GM12872 (cell line): ENCODE measurements around the gene SCTR.

Experiments
- TF ChIP-seq, protein P1 (sequence below): IDR thresholded peaks from 3 replicates; pipeline ENCODE4 v1.5.1; 2011; ENCODE audit warnings: low read depth, mild to moderate bottlenecking, low read length, moderate library complexity; ENCODE audit not compliant: insufficient read depth

SCTR gene

DNA sequence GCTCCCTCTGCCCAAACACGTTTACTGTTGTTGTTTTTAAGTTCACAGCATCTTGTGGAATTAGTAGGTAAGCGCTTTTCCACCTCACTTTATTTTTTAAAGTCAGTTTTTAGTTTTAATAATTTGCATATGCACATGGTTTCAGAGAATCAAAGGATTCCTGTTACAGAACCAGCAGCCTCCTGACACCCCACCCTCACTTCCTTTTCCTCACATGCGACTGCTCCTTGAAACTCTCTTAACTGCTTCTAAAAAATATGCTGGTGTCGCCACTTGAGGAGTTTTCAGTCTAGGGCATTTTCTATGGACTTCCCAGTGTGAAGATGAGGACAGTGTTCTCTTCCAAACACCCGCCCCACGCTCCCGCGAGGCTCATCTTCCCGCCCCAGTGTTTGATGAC, 78.2 kb downstream of the SCTR start:
- TF ChIP-seq, protein P1, sequence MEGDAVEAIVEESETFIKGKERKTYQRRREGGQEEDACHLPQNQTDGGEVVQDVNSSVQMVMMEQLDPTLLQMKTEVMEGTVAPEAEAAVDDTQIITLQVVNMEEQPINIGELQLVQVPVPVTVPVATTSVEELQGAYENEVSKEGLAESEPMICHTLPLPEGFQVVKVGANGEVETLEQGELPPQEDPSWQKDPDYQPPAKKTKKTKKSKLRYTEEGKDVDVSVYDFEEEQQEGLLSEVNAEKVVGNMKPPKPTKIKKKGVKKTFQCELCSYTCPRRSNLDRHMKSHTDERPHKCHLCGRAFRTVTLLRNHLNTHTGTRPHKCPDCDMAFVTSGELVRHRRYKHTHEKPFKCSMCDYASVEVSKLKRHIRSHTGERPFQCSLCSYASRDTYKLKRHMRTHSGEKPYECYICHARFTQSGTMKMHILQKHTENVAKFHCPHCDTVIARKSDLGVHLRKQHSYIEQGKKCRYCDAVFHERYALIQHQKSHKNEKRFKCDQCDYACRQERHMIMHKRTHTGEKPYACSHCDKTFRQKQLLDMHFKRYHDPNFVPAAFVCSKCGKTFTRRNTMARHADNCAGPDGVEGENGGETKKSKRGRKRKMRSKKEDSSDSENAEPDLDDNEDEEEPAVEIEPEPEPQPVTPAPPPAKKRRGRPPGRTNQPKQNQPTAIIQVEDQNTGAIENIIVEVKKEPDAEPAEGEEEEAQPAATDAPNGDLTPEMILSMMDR: no peak

DNA sequence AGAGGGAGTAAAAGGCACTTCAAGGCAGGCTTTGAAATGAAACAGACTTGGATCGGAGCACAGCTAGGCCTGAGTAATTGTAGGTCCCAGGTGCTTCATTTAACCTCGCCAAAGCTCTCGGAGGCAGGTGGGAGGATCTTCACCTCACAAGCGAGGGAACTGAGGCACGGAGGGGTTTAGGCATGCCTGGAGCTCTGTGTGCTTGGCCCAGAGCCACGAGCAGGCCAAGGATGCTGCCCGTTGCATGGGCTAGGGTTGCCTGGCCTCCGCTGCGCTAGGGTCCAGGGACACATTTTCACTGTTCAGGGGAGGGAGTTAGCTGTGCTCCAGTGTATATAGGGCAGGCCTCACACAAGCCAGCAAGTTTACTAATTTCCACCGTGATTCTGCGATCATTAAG, 81.4 kb downstream of the SCTR start:
- TF ChIP-seq, protein P1: no peak

DNA sequence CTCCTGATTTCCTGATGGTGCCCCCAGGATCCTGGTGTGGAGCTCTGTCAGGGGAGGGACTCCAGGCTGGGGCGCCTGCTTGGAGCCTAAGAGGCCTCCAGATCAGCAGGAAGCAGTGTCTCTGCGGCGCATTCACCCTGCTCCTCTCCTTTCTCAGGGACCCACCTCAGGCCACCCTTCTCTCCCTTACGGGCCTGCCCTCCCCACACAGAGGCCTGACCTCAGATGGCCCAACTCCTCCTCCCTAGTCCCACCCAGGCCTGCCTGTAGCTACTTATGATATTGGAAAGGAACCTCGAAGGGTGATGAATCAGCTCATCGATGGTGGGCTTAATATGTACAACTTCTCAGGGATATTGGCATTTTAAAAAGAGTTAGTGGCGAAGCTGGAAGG, 82.1 kb downstream of the SCTR start:
- TF ChIP-seq, protein P1: no peak

DNA sequence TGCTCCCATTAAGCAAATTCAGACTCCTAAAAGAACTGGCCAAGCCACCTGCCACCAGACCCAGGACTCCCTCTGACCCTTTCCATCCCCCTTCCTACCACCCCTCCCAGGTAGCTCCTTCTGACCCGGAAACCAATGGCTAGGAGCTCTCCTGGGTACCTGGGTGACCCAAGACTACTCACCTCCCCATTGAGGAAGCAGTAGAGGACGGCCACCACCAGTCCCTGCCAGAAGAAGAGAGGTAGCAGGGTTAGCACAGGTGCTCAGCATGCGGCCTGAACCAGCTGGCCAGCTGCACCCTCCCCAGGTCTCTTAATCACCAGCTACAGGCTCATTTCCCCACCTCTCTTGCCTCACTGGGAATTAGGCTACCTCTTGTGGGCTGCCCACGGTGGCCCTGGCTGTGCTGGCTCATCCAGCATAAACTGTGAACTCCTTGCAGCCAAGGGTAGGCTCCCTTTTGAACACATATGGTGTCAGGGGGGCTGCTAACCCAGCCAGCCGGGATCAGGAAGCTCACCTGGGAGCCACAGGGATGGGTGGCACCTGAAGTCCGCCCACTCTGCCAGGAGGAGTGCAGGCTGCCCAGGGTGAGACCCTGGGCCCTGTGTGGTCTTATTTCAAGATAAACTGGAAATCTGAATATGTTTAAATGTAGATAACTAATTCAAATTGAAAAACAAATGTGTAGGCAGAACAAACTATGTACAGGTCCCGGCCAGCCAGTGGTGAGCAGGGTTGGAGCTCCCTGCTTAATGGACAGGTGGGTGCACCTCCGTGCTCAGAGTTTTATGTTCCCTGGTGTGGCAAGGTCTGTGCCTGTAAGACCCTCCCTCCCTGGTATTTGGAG, 82.7 kb downstream of the SCTR start:
- TF ChIP-seq, protein P1: no peak

DNA sequence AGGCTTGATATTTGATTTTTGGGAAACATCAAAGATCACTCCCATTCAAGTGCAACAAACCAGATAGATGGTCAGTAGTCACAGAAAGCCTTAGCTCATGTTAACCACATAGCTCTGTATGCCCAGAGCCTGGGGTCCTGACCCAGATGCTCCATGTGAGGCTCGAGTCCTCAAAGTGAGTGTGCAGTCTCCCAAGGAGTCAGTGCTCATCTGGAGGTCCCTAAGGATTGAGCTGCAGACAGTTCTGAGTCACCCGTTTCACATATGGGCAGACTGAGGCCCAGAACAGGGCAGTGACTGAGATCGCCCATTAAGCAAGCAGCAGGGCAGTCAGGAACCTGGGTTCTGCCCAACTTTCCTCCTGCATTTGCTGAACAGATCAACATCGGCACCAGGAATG, 83.4 kb downstream of the SCTR start:
- TF ChIP-seq, protein P1: no peak

DNA sequence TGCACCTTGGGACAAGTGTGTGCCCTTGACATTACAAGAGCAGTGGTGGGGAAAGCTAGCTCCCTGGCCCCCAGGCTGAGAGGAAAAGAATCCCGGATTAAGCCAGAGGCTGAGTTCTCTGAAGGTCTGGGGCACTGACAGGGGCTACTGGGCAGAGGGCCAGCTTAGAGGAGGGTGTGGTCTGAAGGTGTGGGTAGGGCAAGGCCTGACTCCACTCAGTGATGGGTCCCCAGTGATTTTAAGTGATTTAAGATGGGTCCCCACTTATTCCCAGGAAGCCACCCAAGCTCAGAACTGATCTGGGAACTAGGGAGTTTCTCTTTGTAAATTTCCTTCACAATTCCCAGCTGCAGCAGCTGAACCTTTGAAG, 83.8 kb downstream of the SCTR start:
- TF ChIP-seq, protein P1: no peak

DNA sequence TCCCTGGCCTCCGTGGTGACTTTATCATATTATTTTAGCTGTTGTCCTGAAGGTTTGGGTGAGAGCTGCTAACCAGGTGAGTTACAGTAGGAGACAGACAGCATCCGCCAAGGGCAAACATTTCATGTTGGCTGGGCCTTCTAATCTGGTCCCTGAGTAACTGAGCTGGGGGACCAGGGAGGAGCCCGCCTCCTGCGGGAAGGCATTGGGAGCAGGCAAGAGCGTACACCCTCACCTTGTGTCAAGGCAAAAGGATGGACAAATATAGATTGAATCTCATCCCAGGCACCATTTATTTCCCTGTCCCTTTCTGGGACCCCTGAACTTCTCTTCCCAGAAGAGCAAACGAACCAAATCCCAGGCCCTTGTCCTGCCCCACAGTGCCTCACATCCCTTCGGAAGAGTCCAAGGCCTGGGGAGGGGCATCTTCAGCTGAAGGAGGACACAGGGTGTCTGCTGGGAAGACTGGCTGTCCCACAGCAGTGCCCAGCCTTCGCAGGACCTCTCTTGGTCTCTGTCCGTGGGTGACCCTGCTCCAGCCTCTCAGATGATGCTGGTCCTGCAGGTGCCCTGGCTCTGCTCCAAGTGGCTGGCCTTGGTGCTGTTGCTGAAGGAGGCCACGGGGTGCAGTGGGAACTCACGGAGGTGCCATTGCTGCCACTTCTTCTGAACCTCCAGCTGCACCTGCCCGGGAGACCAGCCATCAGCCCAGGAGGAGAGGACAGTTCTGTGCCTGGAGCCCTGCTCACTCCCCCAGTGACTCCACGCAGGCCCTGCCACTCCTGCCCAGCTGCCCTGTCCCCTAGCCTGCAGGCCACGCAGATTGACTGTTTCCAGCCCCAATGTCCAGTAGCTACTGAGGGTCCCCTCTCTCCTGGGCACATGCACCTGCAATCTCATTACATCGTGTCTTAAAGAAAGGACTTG, 84.4 kb downstream of the SCTR start:
- TF ChIP-seq, protein P1: no peak
